Measurements from ENCODE around the gene BCAR3.
"Not testable (repeated sequence)": the region's sequence is repeated elsewhere in the genome, so short reads cannot be mapped to it uniquely, and the experiment has no call there.

BCAR3 gene

GRCh38 chr1:93573940-93574469, 107.6 kb downstream of the BCAR3 start:
- DNase-seq, result no peak

- no peak for DNase-seq
These were observed 109.9 kb downstream of the BCAR3 start for GRCh38 chr1:93571623-93572310.

- no peak for DNase-seq
These were observed 112.1 kb downstream of the BCAR3 start for GRCh38 chr1:93569489-93569888.

- DNase-seq, result no peak
These were observed 114.2 kb downstream of the BCAR3 start for GRCh38 chr1:93567255-93567918.

- no peak for DNase-seq
These were observed 115.4 kb downstream of the BCAR3 start for GRCh38 chr1:93566227-93566626.

GRCh38 chr1:93565496-93566206, 116.0 kb downstream of the BCAR3 start:
- DNase-seq, result no peak

- DNase-seq, result no peak
These were observed 121.9 kb downstream of the BCAR3 start for GRCh38 chr1:93559695-93560094.

- DNase-seq, result no peak
These were observed 122.6 kb downstream of the BCAR3 start for GRCh38 chr1:93559045-93559444.

GRCh38 chr1:93556291-93556690, 125.3 kb downstream of the BCAR3 start:
- no peak for DNase-seq

- DNase-seq, result no peak
These were observed 126.5 kb downstream of the BCAR3 start for GRCh38 chr1:93554883-93555872.

GRCh38 chr1:93553886-93554490, 127.6 kb downstream of the BCAR3 start:
- not testable (repeated sequence) for DNase-seq

- DNase-seq, result no peak
These were observed 128.7 kb downstream of the BCAR3 start for GRCh38 chr1:93552741-93553455.

GRCh38 chr1:93549811-93550210, 131.8 kb downstream of the BCAR3 start:
- DNase-seq, result no peak

GRCh38 chr1:93549131-93549530, 132.5 kb downstream of the BCAR3 start:
- DNase-seq, result no peak

- no peak for DNase-seq
These were observed 135.3 kb downstream of the BCAR3 start for GRCh38 chr1:93546162-93546863.

- DNase-seq, result no peak
These were observed 139.2 kb downstream of the BCAR3 start for GRCh38 chr1:93542398-93542797.

- no peak for DNase-seq
These were observed 140.6 kb downstream of the BCAR3 start for GRCh38 chr1:93541045-93541444.

- DNase-seq, result no peak
These were observed 143.7 kb downstream of the BCAR3 start for GRCh38 chr1:93537924-93538323.

GRCh38 chr1:93537396-93537795, 144.2 kb downstream of the BCAR3 start:
- DNase-seq, result no peak

- no peak for DNase-seq
These were observed 148.0 kb downstream of the BCAR3 start for GRCh38 chr1:93533677-93534076.
